Measurements from ENCODE around the gene COX6B1. TPM values are rescaled to one million over a fixed set of nuclear protein-coding genes. Genes with fewer than 3 reads are reported as not detected.

Gene COX6B1
- total RNA-seq, 1 donor from 2014 or later = 370 TPM

DNA sequence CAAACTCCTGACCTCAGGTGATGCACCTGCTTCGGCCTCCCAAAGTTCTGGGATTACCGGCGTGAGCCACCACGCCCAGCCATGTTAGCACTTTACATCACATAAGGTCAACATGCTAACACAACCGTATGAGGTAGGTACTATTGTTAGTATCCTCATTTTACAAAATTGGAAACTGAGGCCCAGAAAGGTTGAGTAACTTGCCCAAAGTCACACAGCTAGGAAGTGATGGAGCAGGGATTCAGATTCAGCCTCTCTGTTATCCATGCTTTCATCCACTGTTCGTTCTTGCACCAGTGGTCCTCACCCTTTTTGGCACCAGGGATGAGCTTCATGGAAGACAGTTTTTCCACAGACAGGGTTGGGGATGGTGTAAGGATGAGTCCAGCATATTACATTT is 8.6 kb downstream of the COX6B1 start:
- TF ChIP-seq, protein P1, sequence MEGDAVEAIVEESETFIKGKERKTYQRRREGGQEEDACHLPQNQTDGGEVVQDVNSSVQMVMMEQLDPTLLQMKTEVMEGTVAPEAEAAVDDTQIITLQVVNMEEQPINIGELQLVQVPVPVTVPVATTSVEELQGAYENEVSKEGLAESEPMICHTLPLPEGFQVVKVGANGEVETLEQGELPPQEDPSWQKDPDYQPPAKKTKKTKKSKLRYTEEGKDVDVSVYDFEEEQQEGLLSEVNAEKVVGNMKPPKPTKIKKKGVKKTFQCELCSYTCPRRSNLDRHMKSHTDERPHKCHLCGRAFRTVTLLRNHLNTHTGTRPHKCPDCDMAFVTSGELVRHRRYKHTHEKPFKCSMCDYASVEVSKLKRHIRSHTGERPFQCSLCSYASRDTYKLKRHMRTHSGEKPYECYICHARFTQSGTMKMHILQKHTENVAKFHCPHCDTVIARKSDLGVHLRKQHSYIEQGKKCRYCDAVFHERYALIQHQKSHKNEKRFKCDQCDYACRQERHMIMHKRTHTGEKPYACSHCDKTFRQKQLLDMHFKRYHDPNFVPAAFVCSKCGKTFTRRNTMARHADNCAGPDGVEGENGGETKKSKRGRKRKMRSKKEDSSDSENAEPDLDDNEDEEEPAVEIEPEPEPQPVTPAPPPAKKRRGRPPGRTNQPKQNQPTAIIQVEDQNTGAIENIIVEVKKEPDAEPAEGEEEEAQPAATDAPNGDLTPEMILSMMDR (IDR thresholded peaks at IDR 0.05) = no peak
- Mint-ChIP-seq H3K9me3 (ENCODE audit: unreplicated experiment) (no peaks in the 10 kb centered on the region), H3K27me3 (ENCODE audit: unreplicated experiment) (no peaks in the 10 kb centered on the region), H3K4me1 (ENCODE audit: unreplicated experiment) (peaks cover under 1% of the 10 kb centered on the region), H3K36me3 (ENCODE audit: unreplicated experiment) (peaks cover 40% of the 10 kb centered on the region), H3K4me3 (ENCODE audit: unreplicated experiment) (no peak overlapping the region), H3K27ac (ENCODE audit: unreplicated experiment) (no peak overlapping the region)
- no peak for DNase-seq (ENCODE audit: extremely low spot score, unreplicated experiment)

DNA sequence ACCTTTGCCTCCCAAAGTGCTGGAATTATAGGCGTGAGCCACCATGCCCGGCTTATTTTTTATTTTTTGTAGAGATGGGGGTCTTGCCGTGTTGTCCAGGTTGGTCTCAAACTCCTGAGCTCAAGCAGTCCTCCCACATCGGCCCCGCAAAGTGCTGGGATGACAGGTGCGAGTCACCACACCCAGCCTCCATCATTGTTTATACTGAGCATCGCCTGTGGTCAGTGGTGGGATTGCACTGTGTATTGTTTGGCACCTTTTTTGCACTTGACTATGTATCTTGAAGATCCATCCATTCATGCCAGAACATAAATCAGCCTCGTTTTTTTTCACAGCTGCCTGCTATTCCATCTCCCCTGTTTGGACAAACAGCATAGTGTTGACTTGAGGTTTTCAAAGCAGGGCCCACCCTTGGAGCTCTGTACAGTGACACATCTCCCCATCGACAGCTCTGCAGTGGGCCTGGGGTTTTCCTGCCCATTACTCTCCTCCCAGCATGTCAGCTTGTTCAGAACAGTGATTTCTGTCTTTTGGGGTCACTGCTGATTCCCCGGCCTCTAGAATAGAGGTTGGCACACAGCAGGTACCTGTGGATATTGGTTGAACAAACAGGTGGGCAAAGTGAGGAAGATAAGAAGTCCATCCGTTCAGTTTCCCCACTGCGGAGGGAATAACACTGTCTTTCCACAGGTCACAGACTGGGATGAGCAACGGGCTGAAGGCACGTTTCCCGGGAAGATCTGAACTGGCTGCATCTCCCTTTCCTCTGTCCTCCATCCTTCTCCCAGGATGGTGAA is 10.0 kb downstream of the COX6B1 start:
- TF ChIP-seq, protein P1 (IDR thresholded peaks at IDR 0.05) = no peak
- Mint-ChIP-seq H3K27me3 (ENCODE audit: unreplicated experiment) (no peaks in the 10 kb centered on the region), H3K4me3 (ENCODE audit: unreplicated experiment) (no peak overlapping the region), H3K27ac (ENCODE audit: unreplicated experiment) (no peak overlapping the region), H3K36me3 (ENCODE audit: unreplicated experiment) (peaks cover 45% of the 10 kb centered on the region), H3K4me1 (ENCODE audit: unreplicated experiment) (no peaks in the 10 kb centered on the region), H3K9me3 (ENCODE audit: unreplicated experiment) (no peaks in the 10 kb centered on the region)
- DNase-seq (ENCODE audit: extremely low spot score, unreplicated experiment) = no peak

DNA sequence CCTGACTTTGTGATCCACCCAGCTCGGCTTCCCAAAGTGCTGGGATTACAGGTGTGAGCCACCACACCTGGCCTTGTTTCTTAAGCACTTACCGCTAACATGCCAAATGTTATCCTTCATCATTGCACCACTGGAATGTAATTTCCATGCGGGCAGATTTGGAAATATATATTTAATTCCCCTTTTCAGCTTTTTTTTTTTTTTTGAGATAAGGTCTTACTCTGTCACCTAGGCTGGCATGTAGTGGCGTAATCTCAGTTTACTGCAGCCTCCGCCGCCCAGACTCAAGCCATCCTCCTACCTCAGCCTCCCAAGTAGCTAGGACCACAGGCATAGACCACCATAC is 13.8 kb downstream of the COX6B1 start:
- no peaks in the 10 kb centered on the region for H3K9me3 Mint-ChIP-seq (ENCODE audit: unreplicated experiment)

DNA sequence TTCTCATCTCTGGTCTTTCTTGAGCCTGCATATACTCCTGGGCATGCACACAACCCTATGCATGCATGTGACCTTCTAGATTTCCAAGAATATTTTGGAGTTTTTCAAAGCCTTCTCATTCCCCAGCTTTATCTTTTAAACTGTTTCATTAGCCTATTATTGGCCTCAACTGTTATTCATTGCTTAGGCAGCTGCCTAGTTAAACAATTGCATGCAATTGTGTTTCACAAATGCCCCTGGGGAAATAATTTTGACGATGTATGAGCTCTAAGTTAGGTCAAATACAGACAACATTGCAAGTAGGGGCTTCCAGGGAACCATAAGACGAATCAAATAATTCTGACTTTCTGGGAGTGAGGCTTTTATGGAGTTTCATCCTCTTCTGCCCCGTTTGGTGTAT is 15.9 kb downstream of the COX6B1 start:
- TF ChIP-seq, protein P1 (IDR thresholded peaks at IDR 0.05) = no peak
- H3K9me3 Mint-ChIP-seq (ENCODE audit: unreplicated experiment) = no peaks in the 10 kb centered on the region
- DNase-seq (ENCODE audit: extremely low spot score, unreplicated experiment) = no peak
- no peak overlapping the region for H3K27ac Mint-ChIP-seq (ENCODE audit: unreplicated experiment)
- H3K36me3 Mint-ChIP-seq (ENCODE audit: unreplicated experiment) = peaks cover 16% of the 10 kb centered on the region
- H3K4me3 Mint-ChIP-seq (ENCODE audit: unreplicated experiment) = no peak overlapping the region
- H3K4me1 Mint-ChIP-seq (ENCODE audit: unreplicated experiment) = no peaks in the 10 kb centered on the region
- peaks cover 2% of the 10 kb centered on the region for H3K27me3 Mint-ChIP-seq (ENCODE audit: unreplicated experiment)

More for the DNA sequence above, 13.8 kb downstream of the COX6B1 start:
- Mint-ChIP-seq H3K36me3 (ENCODE audit: unreplicated experiment) (peaks cover 28% of the 10 kb centered on the region), H3K27me3 (ENCODE audit: unreplicated experiment) (no peaks in the 10 kb centered on the region), H3K4me1 (ENCODE audit: unreplicated experiment) (no peaks in the 10 kb centered on the region), H3K27ac (ENCODE audit: unreplicated experiment) (no peak overlapping the region), H3K4me3 (ENCODE audit: unreplicated experiment) (no peak overlapping the region)
- TF ChIP-seq, protein P1 (IDR thresholded peaks at IDR 0.05) = no peak
- no peak for DNase-seq (ENCODE audit: extremely low spot score, unreplicated experiment)

DNA sequence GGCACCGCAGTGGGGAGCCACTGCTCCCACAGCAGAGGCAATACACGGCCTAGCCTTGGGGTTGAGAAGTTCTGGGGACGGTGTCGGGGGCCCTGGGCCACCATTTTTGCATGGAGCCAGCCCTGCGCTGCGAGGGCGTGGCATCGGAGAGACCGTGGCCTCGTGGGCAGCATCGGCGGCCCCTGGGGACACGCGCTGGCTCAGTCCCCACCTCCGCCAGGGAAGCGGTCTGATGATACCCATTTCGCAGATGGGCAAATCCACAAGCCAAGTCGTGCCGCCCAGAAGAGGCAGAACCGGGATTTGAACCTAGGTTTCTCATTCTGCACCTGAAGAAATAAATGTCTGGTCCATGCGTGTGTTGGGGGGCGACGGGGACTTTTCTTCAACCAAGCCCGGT is 17.0 kb downstream of the COX6B1 start:
- Mint-ChIP-seq H3K36me3 (ENCODE audit: unreplicated experiment) (peaks cover 13% of the 10 kb centered on the region), H3K9me3 (ENCODE audit: unreplicated experiment) (no peaks in the 10 kb centered on the region), H3K27ac (ENCODE audit: unreplicated experiment) (no peak overlapping the region), H3K4me1 (ENCODE audit: unreplicated experiment) (no peaks in the 10 kb centered on the region), H3K27me3 (ENCODE audit: unreplicated experiment) (peaks cover 8% of the 10 kb centered on the region), H3K4me3 (ENCODE audit: unreplicated experiment) (no peak overlapping the region)
- DNase-seq (ENCODE audit: extremely low spot score, unreplicated experiment) = no peak
- TF ChIP-seq, protein P1 (IDR thresholded peaks at IDR 0.05) = no peak

All from osteocyte (in vitro differentiated cells).